Colon (tissue), 2 donors: Measurements from ENCODE around the gene BMP6.
"Not testable (repeated sequence)": the region's sequence is repeated elsewhere in the genome, so short reads cannot be mapped to it uniquely, and the experiment has no call there.

Source experiments
- FAIRE-seq: peaks from 2 replicates; lab custom pipeline; 2012; peaks lifted over from hg19 to GRCh38; lab: Jason Lieb, UNC
- donor health status: control.
- donor health status: control.

The BMP6 gene

GRCh38 chr6:7794509-7794908 is 68.6 kb downstream of the BMP6 start:
- no peak for FAIRE-seq

GRCh38 chr6:7797386-7797785 is 71.5 kb downstream of the BMP6 start:
- FAIRE-seq, result no peak

GRCh38 chr6:7798751-7799150 is 72.9 kb downstream of the BMP6 start:
- no peak for FAIRE-seq

- no peak for FAIRE-seq
Measured at GRCh38 chr6:7802662-7803061, 76.8 kb downstream of the BMP6 start.

GRCh38 chr6:7803214-7803613 is 77.3 kb downstream of the BMP6 start:
- FAIRE-seq, result no peak

- no peak for FAIRE-seq
Measured at GRCh38 chr6:7805078-7805849, 79.4 kb downstream of the BMP6 start.

GRCh38 chr6:7805850-7806214 is 79.9 kb downstream of the BMP6 start:
- no peak for FAIRE-seq

- FAIRE-seq, result no peak
Measured at GRCh38 chr6:7806711-7807110, 80.8 kb downstream of the BMP6 start.

GRCh38 chr6:7809346-7809745 is 83.4 kb downstream of the BMP6 start:
- FAIRE-seq, result no peak

- FAIRE-seq, result no peak
Measured at GRCh38 chr6:7811441-7811840, 85.5 kb downstream of the BMP6 start.

- no peak for FAIRE-seq
Measured at GRCh38 chr6:7812623-7813022, 86.7 kb downstream of the BMP6 start.

- no peak for FAIRE-seq
Measured at GRCh38 chr6:7813193-7813592, 87.3 kb downstream of the BMP6 start.

GRCh38 chr6:7813704-7814103 is 87.8 kb downstream of the BMP6 start:
- no peak for FAIRE-seq

GRCh38 chr6:7815716-7816115 is 89.8 kb downstream of the BMP6 start:
- no peak for FAIRE-seq

- FAIRE-seq, result not testable (repeated sequence)
Measured at GRCh38 chr6:7817184-7817583, 91.3 kb downstream of the BMP6 start.

GRCh38 chr6:7818257-7819214 is 92.6 kb downstream of the BMP6 start:
- no peak for FAIRE-seq

- FAIRE-seq, result no peak
Measured at GRCh38 chr6:7819431-7820015, 93.6 kb downstream of the BMP6 start.

GRCh38 chr6:7820288-7820835 is 94.5 kb downstream of the BMP6 start:
- FAIRE-seq, result no peak

GRCh38 chr6:7821426-7821825 is 95.5 kb downstream of the BMP6 start:
- no peak for FAIRE-seq

GRCh38 chr6:7823552-7823951 is 97.7 kb downstream of the BMP6 start:
- no peak for FAIRE-seq

- FAIRE-seq, result no peak
Measured at GRCh38 chr6:7825986-7826385, 100.1 kb downstream of the BMP6 start.

- FAIRE-seq, result no peak
Measured at GRCh38 chr6:7827142-7827541, 101.2 kb downstream of the BMP6 start.

- no peak for FAIRE-seq
Measured at GRCh38 chr6:7828124-7828523, 102.2 kb downstream of the BMP6 start.
